BLaER1 (cell line): ENCODE results near the gene LRFN2.

Experiments
- H3K27ac ChIP-seq: shearing (Covaris generic); formaldehyde crosslinking; 2 replicates; pipeline ENCODE4 v1.8.1; 2022
- H3K27me3 ChIP-seq: shearing (Covaris generic); formaldehyde crosslinking; 2 replicates; pipeline ENCODE4 v1.8.1; 2022
- H3K36me3 ChIP-seq: shearing (Covaris generic); formaldehyde crosslinking; 2 replicates; pipeline ENCODE4 v1.8.1; 2022
- H3K4me1 ChIP-seq: shearing (Covaris generic); formaldehyde crosslinking; 2 replicates; pipeline ENCODE4 v1.8.1; 2022
- H3K4me2 ChIP-seq: shearing (Covaris generic); formaldehyde crosslinking; 2 replicates; pipeline ENCODE4 v1.8.1; 2022
- H3K4me3 ChIP-seq: shearing (Covaris generic); formaldehyde crosslinking; 2 replicates; pipeline ENCODE4 v1.8.1; 2022
- H3K9ac ChIP-seq: shearing (Covaris generic); formaldehyde crosslinking; 2 replicates; pipeline ENCODE4 v1.8.1; 2022
- H3K9me3 ChIP-seq: shearing (Covaris generic); formaldehyde crosslinking; 2 replicates; pipeline ENCODE4 v1.8.1; 2022
- H4K20me1 ChIP-seq: shearing (Covaris generic); formaldehyde crosslinking; 2 replicates; pipeline ENCODE4 v1.8.1; 2022
- Cebpa-rat ChIP-seq: shearing (Covaris generic); IDR thresholded peaks from 2 replicates; pipeline ENCODE4 v1.8.1; 2022

Gene LRFN2

GRCh38 chr6:40353197-40353966 is 233.8 kb downstream of the LRFN2 start:
- Histone ChIP-seq H3K9me3 (no peaks in the 10 kb centered on the region), H3K36me3 (no peaks in the 10 kb centered on the region), H3K4me2 (no peak overlapping the region), H3K4me3 (no peak overlapping the region), H3K9ac (no peak overlapping the region), H4K20me1 (no peaks in the 10 kb centered on the region), H3K27ac (no peak overlapping the region), H3K27me3 (no peaks in the 10 kb centered on the region), H3K4me1 (no peaks in the 10 kb centered on the region)
- no peak for TF ChIP-seq Cebpa-rat

DNA sequence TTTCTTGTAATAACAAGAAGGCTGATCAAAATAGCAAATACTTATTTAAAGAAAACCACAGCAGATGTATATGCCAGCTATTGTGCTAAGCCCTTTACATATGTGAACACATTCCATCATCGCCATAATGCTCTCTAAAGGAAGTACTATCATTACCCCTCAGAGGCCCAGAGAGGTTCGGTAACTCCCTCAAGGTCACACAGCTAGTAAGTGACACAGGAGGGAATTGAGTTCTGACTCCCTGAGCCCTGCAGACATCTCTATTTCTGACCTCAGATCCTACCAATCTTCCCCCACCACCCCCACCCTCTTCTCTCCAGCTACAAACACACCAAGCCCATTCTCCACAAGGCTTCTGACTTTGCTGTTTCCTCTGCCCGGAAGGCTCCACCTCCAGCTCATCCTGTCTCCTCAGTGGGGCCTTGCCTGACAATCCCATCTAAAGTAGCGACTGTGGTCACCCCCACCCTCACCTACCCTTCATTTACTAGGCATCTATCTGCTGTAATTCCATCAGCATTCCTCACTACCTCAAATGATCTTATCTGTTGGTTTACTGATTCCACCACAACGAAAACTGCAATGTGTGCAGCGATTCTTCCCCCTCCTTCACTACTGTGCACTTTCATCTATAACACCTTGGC is 234.5 kb downstream of the LRFN2 start:
- Histone ChIP-seq H3K4me2 (no peak overlapping the region), H3K9ac (no peak overlapping the region), H3K9me3 (no peaks in the 10 kb centered on the region), H3K4me1 (no peaks in the 10 kb centered on the region), H4K20me1 (no peaks in the 10 kb centered on the region), H3K27me3 (no peaks in the 10 kb centered on the region), H3K27ac (no peak overlapping the region), H3K4me3 (no peak overlapping the region), H3K36me3 (no peaks in the 10 kb centered on the region)
- TF ChIP-seq Cebpa-rat: no peak

DNA sequence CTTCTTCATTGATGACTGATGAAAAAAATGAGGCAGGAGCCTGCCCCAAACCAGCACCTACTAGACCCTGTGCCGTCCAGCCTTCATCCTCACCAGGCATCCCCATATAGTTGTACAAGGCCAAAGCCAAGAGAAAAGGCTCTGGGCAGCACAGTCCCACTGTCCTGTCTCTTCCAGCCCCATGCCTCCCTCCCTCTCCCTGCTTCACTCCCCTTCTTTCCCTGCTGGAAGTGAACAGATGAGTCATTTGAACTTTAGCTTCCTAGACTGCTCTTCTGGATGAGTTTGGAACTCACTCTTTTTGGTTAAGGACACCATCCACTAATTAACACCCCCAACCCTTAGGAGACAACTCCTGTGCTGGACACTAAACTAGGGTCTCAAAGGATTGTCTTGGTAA is 235.2 kb downstream of the LRFN2 start:
- Histone ChIP-seq H3K27me3 (no peaks in the 10 kb centered on the region), H3K9me3 (no peaks in the 10 kb centered on the region), H4K20me1 (no peaks in the 10 kb centered on the region), H3K36me3 (no peaks in the 10 kb centered on the region), H3K4me2 (no peak overlapping the region), H3K4me1 (no peaks in the 10 kb centered on the region), H3K27ac (no peak overlapping the region), H3K4me3 (no peak overlapping the region), H3K9ac (no peak overlapping the region)
- TF ChIP-seq Cebpa-rat: no peak

- no peaks in the 10 kb centered on the region for H4K20me1 ChIP-seq
- H3K27ac ChIP-seq: no peak overlapping the region
- no peaks in the 10 kb centered on the region for H3K36me3 ChIP-seq
- TF ChIP-seq Cebpa-rat: no peak
- no peak overlapping the region for H3K9ac ChIP-seq
- 0 out of 2 replicates have a peak, but pooled peaks cover under 1% of the 10 kb centered on the region for H3K4me1 ChIP-seq
- no peak overlapping the region for H3K4me2 ChIP-seq
- no peaks in the 10 kb centered on the region for H3K27me3 ChIP-seq
- H3K9me3 ChIP-seq: no peaks in the 10 kb centered on the region
- H3K4me3 ChIP-seq: no peak overlapping the region
Observed at GRCh38 chr6:40350747-40351217, 236.4 kb downstream of the LRFN2 start.

- no peak overlapping the region for H3K4me3 ChIP-seq
- H3K36me3 ChIP-seq: no peaks in the 10 kb centered on the region
- no peaks in the 10 kb centered on the region for H3K27me3 ChIP-seq
- no peaks in the 10 kb centered on the region for H3K9me3 ChIP-seq
- H3K4me1 ChIP-seq: peaks cover 5% of the 10 kb centered on the region; the same call in 1 of the 2 replicates
- H4K20me1 ChIP-seq: no peaks in the 10 kb centered on the region
- no peak overlapping the region for H3K9ac ChIP-seq
- TF ChIP-seq Cebpa-rat: no peak
- H3K4me2 ChIP-seq: no peak overlapping the region
- no peak overlapping the region for H3K27ac ChIP-seq
Observed at GRCh38 chr6:40349901-40350746, 237.0 kb downstream of the LRFN2 start.

- no peak for TF ChIP-seq Cebpa-rat
Observed at GRCh38 chr6:40349123-40349900, 237.9 kb downstream of the LRFN2 start.

GRCh38 chr6:40348591-40348990 is 238.6 kb downstream of the LRFN2 start:
- Histone ChIP-seq H3K4me3 (no peak overlapping the region), H3K9me3 (no peaks in the 10 kb centered on the region), H4K20me1 (no peaks in the 10 kb centered on the region), H3K4me2 (no peak overlapping the region), H3K36me3 (no peaks in the 10 kb centered on the region), H3K9ac (no peak overlapping the region), H3K4me1 (peaks cover 5% of the 10 kb centered on the region; the same call in 1 of the 2 replicates), H3K27me3 (no peaks in the 10 kb centered on the region), H3K27ac (no peak overlapping the region)
- TF ChIP-seq Cebpa-rat: no peak

More at GRCh38 chr6:40349123-40349900, 237.9 kb downstream of the LRFN2 start:
- no peaks in the 10 kb centered on the region for H3K36me3 ChIP-seq
- H4K20me1 ChIP-seq: no peaks in the 10 kb centered on the region
- peaks cover 5% of the 10 kb centered on the region; the same call in 1 of the 2 replicates for H3K4me1 ChIP-seq
- no peak overlapping the region for H3K4me3 ChIP-seq
- no peaks in the 10 kb centered on the region for H3K27me3 ChIP-seq
- no peak overlapping the region for H3K27ac ChIP-seq
- H3K9ac ChIP-seq: no peak overlapping the region
- no peak overlapping the region for H3K4me2 ChIP-seq
- H3K9me3 ChIP-seq: no peaks in the 10 kb centered on the region

DNA sequence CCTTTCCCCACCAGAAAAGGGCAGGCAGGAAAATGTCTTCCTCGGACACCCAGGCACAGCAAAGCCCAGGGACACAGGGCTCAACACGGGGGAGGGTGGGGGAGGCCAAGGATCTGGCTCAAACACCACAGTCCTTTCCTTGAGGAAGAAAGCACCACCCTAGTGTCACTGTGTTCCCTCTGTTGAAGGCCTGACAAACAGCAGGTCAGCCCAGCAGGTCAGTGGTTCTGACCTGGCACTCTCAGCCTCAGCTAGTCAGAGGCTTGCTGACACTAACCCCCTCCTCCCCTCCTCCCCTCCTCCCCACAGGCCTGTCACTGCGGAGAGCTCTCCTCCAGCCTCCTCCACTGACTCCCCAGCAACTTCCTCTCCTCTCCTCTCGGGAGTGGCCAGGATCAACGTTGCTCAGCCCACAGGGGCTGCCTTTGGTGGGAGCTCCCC is 239.6 kb downstream of the LRFN2 start:
- Histone ChIP-seq H4K20me1 (no peaks in the 10 kb centered on the region), H3K4me3 (no peak overlapping the region), H3K27ac (no peak overlapping the region), H3K9me3 (no peaks in the 10 kb centered on the region), H3K9ac (no peak overlapping the region), H3K36me3 (no peaks in the 10 kb centered on the region), H3K27me3 (no peaks in the 10 kb centered on the region), H3K4me1 (peaks cover 5% of the 10 kb centered on the region; the same call in 1 of the 2 replicates), H3K4me2 (no peak overlapping the region)
- TF ChIP-seq Cebpa-rat: no peak

- no peaks in the 10 kb centered on the region for H3K9me3 ChIP-seq
- no peak overlapping the region for H3K4me3 ChIP-seq
- H3K27ac ChIP-seq: no peak overlapping the region
- H4K20me1 ChIP-seq: no peaks in the 10 kb centered on the region
- H3K36me3 ChIP-seq: no peaks in the 10 kb centered on the region
- no peaks in the 10 kb centered on the region for H3K27me3 ChIP-seq
- TF ChIP-seq Cebpa-rat: no peak
- H3K4me2 ChIP-seq: no peak overlapping the region
- H3K9ac ChIP-seq: no peak overlapping the region
- peaks cover 5% of the 10 kb centered on the region; the same call in 1 of the 2 replicates for H3K4me1 ChIP-seq
Observed at GRCh38 chr6:40346246-40346645, 240.9 kb downstream of the LRFN2 start.
